RWPE2 (cell line): ENCODE results near the gene IBA57.

Experiments used
- ATAC-seq: fragments of 200-7000 bp; cut with Tn5 transposase; 3 replicates; pipeline ENCODE4 v1.9.1; 2021; ENCODE audit warnings: low read depth
- DNase-seq: peaks from one replicate; pipeline ENCODE4 v3.0.0-alpha.2; 2020; ENCODE audit warnings: low spot score
- H3K27ac ChIP-seq: fragments of 450-650 bp; 2 replicates; pipeline ENCODE4 v1.5.1; 2017; ENCODE audit warnings: mild to moderate bottlenecking; ENCODE audit not compliant: poor library complexity, severe bottlenecking
- H3K27me3 ChIP-seq: fragments of 250-450 bp; sonication (Bioruptor Pico); 2 replicates; pipeline ENCODE4 v1.5.1; 2021; ENCODE audit warnings: mild to moderate bottlenecking, moderate library complexity; ENCODE audit not compliant: insufficient read depth, poor library complexity, severe bottlenecking
- H3K36me3 ChIP-seq: fragments of 250-450 bp; sonication (Bioruptor Pico); 2 replicates; pipeline ENCODE4 v1.5.1; 2020; ENCODE audit warnings: low read depth, mild to moderate bottlenecking, moderate library complexity
- H3K4me1 ChIP-seq: fragments of 250-450 bp; sonication (Bioruptor Pico); 2 replicates; pipeline ENCODE4 v1.5.1; 2021; ENCODE audit warnings: mild to moderate bottlenecking, moderate library complexity; ENCODE audit not compliant: insufficient read depth, poor library complexity, severe bottlenecking
- H3K4me3 ChIP-seq: fragments of 250-450 bp; sonication (Bioruptor Pico); 2 replicates; pipeline ENCODE4 v1.5.1; 2021; ENCODE audit warnings: mild to moderate bottlenecking, moderate library complexity; ENCODE audit not compliant: severe bottlenecking
- H3K9me3 ChIP-seq: fragments of 250-450 bp; sonication (Bioruptor Pico); 2 replicates; pipeline ENCODE4 v1.5.1; 2021; ENCODE audit warnings: mild to moderate bottlenecking, moderate library complexity; ENCODE audit not compliant: severe bottlenecking
- TF ChIP-seq, protein P1 (sequence below): fragments of 450-650 bp; IDR thresholded peaks from one replicate; pipeline ENCODE4 v1.5.1; 2017; ENCODE audit warnings: mild to moderate bottlenecking, moderate library complexity; ENCODE audit not compliant: poor library complexity, severe bottlenecking

The IBA57 gene

DNA sequence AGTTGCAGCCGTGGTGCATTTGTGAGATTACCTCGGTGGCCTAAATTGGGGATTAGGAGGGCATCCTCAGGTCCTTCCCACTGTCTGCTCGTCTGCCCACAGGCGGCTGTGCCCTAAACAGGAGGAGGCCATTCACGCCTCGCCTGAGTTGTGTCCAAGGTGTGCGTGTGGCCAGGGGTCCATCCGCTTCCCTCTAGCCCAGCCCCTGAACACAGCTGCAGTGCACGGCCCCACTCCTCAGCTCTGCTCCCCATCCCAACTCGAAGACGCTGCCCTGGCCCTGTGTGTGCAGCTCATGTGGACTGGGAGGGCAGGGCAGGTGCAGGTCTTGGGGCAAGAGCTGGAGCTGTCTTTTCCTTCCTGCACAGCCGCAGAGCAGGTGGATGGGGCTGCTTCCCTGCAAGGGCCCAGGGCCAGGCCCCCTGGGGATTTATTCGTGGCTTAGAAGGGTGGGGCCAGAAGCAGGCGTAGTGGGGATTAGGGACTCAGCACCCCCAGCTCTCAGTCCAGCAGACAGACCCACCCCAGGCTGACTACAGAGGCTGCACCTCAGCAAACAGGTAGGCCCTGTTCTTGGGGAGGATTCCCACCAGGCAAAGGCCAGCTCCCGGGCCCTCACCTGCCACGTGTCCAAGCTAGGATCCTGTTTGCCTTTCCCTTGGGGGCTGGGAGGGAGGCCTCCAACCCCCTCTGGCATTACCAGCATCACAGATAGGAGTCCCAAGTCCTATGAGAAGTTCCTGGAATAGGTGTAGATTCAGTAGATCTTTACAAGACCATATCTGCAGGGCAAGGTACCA is 21.2 kb upstream of the IBA57 start:
- DNase-seq (no peak), ATAC-seq (no peak)
- H3K27ac ChIP-seq = no peak overlapping the region
- H3K36me3 ChIP-seq = peaks cover 15% of the 10 kb centered on the region
- no peaks in the 10 kb centered on the region for H3K27me3 ChIP-seq
- no peaks in the 10 kb centered on the region for H3K9me3 ChIP-seq
- TF ChIP-seq, protein P1, sequence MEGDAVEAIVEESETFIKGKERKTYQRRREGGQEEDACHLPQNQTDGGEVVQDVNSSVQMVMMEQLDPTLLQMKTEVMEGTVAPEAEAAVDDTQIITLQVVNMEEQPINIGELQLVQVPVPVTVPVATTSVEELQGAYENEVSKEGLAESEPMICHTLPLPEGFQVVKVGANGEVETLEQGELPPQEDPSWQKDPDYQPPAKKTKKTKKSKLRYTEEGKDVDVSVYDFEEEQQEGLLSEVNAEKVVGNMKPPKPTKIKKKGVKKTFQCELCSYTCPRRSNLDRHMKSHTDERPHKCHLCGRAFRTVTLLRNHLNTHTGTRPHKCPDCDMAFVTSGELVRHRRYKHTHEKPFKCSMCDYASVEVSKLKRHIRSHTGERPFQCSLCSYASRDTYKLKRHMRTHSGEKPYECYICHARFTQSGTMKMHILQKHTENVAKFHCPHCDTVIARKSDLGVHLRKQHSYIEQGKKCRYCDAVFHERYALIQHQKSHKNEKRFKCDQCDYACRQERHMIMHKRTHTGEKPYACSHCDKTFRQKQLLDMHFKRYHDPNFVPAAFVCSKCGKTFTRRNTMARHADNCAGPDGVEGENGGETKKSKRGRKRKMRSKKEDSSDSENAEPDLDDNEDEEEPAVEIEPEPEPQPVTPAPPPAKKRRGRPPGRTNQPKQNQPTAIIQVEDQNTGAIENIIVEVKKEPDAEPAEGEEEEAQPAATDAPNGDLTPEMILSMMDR = no peak
- peaks cover 12% of the 10 kb centered on the region for H3K4me1 ChIP-seq
- H3K4me3 ChIP-seq = no peak overlapping the region

DNA sequence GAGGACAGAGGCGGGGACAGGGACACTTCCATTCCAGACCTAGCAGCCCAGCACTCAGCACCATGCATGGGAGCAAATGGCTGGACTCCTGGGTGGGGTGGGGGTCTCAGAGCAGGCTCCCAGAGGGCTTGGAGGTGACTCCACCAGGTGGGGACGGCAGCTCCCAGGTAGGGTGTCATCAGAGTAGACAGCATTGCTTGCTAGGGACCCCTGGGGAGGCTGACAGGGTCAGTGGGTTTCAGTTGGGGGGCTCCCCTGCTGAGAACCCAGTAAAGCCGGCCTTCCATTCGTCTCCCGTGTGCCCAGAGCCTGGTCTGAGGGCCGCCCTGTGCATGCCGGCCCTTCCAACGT is 20.6 kb upstream of the IBA57 start:
- DNase-seq (no peak), ATAC-seq (no peak)
- Histone ChIP-seq H3K4me3 (no peak overlapping the region), H3K9me3 (no peaks in the 10 kb centered on the region), H3K27me3 (no peaks in the 10 kb centered on the region), H3K27ac (no peak overlapping the region), H3K4me1 (peaks cover 12% of the 10 kb centered on the region), H3K36me3 (peaks cover 15% of the 10 kb centered on the region)
- TF ChIP-seq, protein P1 = no peak

DNA sequence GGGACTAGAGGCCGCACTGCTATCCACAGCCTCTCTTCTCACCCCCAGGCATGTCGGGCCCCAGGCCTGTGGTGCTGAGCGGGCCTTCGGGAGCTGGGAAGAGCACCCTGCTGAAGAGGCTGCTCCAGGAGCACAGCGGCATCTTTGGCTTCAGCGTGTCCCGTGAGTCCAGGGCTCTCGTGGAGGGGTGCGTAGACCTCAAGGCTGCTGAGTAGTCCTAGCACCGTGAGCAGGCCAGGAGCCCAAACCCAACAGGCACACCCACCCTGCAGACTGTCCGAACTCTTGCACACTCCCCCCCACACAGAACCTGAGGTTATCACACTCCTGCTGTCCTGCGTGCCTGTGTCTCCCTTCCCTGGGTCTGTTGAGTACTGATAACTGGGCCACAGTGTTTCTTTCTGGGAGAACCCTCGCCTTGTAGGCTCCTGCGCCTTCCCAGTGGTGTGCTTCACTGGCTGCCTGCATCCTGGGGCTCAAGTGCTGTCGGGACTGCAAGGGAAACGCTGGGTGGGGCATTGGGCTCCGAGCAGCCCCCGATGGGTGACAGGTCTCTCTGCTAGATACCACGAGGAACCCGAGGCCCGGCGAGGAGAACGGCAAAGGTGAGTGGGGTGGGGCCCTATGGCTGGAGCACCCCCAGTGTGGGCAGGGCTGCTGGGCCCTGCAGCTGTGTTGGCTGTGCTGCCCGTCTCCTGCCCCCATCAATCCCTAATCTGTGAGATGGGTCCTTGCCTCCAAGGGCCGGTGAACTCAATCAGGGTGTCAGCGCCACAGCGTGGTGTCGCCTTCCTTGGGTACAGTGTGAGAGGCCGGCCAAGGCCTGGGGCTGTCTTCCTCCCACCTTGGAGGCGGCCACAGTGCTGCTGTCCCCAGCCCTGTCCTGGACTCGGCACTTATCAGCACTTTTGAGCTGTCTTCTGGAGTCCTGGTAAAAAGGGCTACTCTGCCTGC is 19.9 kb upstream of the IBA57 start:
- no peak for ATAC-seq
- Histone ChIP-seq H3K4me1 (peaks cover 12% of the 10 kb centered on the region), H3K36me3 (peaks cover 15% of the 10 kb centered on the region), H3K4me3 (no peak overlapping the region), H3K27me3 (no peaks in the 10 kb centered on the region), H3K9me3 (no peaks in the 10 kb centered on the region), H3K27ac (no peak overlapping the region)
- TF ChIP-seq, protein P1 = no peak
- DNase-seq = no peak

DNA sequence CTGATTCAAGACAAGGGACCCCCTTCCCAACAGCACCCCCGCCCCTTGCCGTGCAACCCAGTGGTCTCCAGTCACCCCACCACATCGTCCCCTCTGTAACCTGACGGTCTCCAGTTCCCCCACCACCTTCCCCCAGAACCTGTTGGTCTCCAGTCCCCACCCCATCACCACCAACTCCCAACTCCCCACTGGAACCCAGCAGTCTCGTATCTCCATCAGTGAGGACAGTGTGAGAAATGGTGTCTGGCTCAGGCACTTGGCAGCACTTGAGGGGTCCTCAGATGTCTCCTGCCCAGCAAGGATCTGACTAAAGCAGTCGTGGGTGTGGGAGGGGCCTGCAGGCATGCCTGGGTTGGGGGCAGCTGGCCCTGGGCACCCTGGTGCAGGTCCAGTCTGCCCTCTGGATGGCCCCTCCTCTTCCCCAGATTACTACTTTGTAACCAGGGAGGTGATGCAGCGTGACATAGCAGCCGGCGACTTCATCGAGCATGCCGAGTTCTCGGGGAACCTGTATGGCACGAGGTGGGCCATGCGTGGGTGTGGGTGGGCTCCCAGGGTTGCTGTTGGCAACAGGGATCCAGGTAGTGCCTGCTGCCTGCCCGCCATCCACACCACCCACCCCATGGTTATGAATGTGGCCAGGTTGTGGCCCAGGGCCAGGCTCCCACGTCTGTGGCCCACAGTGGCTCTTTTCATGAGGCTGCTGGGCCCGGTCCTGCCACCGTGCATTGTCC is 19.0 kb upstream of the IBA57 start:
- peaks cover 12% of the 10 kb centered on the region for H3K4me1 ChIP-seq

More for the DNA sequence above, 19.0 kb upstream of the IBA57 start:
- Histone ChIP-seq H3K36me3 (peaks cover 12% of the 10 kb centered on the region), H3K9me3 (no peaks in the 10 kb centered on the region), H3K27me3 (no peaks in the 10 kb centered on the region), H3K27ac (no peak overlapping the region), H3K4me3 (no peak overlapping the region)
- no peak for DNase-seq
- TF ChIP-seq, protein P1 = no peak
- ATAC-seq = no peak
